Fibroblast of mammary gland (primary cell): ENCODE data around the gene SZRD1.
A peak's percentile ranks its signal among the peaks of the same experiment; 100 is the strongest.

Source experiments
- DNase-seq: peaks from one replicate; pipeline ENCODE4 v3.0.0-alpha.2; 2010; ENCODE audit warnings: low read depth
- H3K4me3 ChIP-seq: 2 replicates; pipeline ENCODE4 v1.5.1; 2011; ENCODE audit warnings: low read depth, mild to moderate bottlenecking, low read length, moderate library complexity; ENCODE audit not compliant: control insufficient read depth
- TF ChIP-seq, protein P1 (sequence below): conservative IDR thresholded peaks from 2 replicates; pipeline ENCODE4 v1.5.1; 2011; ENCODE audit warnings: low read depth, low read length, inconsistent platforms; ENCODE audit not compliant: control insufficient read depth, insufficient read depth

The SZRD1 gene

DNA sequence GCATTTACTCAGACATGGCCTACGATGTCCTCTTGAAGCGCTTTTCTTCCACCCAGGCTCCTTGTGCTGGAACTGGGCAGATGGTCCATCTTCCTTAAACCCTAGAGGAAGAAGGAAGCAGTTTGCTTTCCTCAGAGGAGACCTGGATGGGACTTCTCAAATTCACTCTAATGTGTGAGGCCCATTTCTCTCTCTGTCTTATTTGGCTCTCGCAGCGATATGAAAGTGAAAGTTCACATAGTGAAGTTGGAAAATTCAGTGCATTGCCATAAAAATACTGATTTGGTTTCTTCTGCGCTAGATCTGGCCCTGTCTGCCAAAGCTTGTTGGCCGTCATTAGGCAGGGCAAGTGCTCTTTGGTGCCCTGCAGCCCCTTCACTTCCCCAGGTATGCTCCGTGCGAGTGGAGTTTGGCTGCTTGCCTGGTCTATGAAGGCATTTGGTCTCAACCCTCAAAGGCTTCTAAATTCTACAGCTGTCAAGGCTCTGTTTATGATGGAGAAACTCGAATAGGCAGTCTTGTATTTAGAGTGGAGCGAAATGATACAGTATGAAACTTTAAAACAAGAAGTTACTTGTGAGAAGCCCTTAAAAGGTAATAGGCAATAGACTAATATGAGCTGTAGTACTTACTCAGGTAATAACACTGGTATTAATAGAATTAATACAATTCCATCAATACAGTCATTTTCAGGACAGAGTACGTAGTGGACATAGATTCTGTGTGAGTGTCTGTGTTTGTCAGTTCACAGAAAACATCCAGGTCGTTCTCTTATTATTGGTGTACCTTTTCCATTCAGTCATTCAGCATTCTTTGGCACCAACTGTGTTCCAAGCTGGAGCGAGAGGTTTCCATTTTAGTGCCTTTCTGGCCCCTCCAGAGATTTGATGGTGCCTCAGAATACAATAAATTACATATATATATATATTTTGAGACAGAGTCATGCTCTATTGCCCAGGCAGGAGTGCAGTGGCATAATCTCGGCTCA is 20.5 kb downstream of the SZRD1 start:
- H3K4me3 ChIP-seq = no peak overlapping the region
- TF ChIP-seq, protein P1, sequence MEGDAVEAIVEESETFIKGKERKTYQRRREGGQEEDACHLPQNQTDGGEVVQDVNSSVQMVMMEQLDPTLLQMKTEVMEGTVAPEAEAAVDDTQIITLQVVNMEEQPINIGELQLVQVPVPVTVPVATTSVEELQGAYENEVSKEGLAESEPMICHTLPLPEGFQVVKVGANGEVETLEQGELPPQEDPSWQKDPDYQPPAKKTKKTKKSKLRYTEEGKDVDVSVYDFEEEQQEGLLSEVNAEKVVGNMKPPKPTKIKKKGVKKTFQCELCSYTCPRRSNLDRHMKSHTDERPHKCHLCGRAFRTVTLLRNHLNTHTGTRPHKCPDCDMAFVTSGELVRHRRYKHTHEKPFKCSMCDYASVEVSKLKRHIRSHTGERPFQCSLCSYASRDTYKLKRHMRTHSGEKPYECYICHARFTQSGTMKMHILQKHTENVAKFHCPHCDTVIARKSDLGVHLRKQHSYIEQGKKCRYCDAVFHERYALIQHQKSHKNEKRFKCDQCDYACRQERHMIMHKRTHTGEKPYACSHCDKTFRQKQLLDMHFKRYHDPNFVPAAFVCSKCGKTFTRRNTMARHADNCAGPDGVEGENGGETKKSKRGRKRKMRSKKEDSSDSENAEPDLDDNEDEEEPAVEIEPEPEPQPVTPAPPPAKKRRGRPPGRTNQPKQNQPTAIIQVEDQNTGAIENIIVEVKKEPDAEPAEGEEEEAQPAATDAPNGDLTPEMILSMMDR = no peak
- DNase-seq = no peak

DNA sequence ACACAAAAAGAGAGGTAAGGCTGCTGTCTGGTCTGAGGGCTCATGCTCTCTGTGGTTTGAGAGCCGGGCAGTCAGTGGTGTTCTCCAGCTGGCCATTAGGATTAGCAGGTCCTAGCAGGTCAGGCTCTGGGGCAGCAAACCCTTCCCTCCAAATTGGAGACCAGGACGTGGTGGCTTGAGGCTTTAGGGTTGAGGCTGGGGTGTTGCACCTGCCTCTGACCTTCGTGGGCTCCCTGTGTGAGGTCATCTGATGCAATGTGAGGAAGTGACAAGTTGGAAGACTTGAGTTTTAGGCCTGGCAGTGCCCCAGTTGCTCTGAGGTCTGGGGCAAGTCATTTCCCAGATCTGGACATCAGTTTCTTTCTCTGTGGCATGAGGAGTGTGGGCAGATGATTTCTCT is 24.4 kb downstream of the SZRD1 start:
- DNase-seq = no peak
- TF ChIP-seq, protein P1 = no peak

DNA sequence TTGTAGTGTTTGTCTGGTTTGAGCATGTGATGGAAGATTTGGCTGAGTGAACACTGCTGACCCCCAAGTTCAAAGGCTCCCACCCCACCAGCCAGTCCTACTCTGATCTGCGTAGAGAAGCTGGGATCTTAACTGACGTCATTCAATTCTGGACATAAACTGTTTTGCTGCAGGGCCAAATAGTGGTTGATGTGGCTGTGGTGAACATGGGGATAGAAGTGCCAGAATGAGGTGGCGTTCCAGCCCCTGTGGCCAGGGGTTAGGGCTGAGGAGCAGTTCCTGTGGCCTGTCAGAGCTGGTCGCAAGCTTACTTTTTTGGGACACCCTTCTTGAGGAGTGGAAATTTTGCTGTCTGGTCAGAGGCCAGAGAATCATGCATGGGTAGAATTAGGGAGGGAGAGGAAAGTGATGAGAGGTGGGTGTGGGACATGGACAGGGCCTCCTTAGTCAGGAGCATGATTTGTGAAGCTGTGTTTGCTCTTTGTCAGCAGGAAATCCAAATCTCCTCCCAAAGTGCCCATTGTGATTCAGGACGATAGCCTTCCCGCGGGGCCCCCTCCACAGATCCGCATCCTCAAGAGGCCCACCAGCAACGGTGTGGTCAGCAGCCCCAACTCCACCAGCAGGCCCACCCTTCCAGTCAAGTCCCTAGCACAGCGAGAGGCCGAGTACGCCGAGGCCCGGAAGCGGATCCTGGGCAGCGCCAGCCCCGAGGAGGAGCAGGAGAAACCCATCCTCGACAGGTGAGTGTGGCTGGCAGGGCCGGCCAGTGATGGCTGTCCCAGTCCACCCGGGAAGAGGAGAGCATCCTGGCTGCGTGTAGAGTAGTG is 25.9 kb downstream of the SZRD1 start:
- TF ChIP-seq, protein P1 = no peak
- DNase-seq = peak; percentile 60
- H3K4me3 ChIP-seq = no peak overlapping the region

More for the DNA sequence above, 24.4 kb downstream of the SZRD1 start:
- H3K4me3 ChIP-seq = no peak overlapping the region

DNA sequence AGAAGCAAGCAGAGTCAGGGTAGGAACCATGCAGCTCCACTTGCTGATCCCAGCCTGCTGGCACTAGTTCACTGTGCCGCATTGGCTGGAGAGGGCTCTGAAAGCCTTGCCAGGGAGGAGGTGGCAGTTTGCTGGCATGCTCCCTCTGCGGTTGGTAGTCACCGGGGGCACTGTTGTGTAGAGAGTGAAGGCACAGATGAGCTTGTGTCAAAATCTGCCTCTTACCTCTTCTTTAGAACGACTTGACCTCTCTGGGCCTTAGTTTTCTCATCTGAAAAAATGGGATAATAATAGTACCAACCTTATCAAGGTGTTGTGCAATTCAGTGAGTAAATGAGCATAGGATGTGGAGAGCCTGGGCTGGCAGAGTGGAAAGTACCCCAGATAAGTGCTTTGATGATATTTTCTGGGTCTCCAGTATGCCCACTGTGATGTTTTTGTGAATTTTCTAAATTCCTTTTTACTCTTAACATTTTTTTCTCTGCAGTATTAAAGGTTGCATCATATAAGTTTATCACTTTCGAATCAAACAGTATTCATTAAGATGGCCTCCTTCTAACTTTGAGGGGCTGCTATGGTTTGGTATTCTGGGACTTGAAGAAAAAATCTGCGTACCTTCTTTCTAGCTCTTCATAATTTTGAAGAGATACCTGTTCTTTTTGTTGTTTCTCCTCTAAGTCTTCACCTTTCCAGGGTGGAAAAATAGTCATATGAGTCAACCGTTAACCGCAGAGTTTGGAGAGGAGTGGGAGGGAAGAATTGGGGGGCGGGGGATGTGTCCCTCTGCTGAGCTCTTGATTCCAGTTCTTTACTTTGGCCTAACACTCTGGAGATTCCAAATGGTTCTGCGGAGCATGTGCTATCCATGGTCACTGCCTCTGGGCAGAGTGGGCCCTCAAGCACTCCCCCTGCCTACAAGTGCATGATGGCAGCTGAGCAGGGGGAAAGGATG is 26.8 kb downstream of the SZRD1 start:
- no peak overlapping the region for H3K4me3 ChIP-seq
- DNase-seq = no peak
- TF ChIP-seq, protein P1 = no peak

DNA sequence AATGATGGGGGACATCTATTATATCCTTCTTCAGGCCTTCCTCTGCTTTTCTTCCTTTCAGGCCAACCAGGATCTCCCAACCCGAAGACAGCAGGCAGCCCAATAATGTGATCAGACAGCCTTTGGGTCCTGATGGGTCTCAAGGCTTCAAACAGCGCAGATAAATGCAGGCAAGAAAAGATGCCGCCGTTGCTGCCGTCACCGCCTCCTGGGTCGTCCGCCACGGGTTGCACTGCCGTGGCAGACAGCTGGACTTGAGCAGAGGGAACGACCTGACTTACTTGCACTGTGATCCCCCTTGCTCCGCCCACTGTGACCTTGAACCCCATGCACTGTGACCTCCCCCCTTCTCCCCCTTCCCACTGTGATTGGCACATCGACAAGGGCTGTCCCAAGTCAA is 27.9 kb downstream of the SZRD1 start:
- no peak overlapping the region for H3K4me3 ChIP-seq
- DNase-seq = no peak
- TF ChIP-seq, protein P1 = no peak

DNA sequence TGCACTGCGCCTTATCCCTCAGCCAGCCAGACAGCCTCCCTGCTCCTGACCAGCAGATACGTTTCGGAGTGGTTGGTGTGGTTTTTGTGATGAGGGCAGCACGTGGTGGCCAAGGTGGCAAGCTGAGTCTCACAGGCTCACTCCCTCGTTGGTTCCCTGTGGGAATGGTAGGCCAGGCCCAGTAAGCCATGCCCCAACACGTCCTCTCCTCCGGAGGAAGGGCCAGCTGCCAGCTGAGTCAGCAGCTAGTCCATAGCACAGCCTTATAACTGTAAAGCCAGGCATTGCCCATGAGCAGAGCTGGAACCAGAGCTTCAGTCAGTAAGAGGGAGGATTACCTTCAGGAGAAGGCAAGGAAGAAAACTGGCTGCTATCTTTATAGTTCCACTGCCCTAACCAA is 29.5 kb downstream of the SZRD1 start:
- TF ChIP-seq, protein P1 = no peak
- DNase-seq = peak; percentile 90
- no peak overlapping the region for H3K4me3 ChIP-seq
